ENCODE results near the gene SLC22A13. TPM values are rescaled to one million over a fixed set of nuclear protein-coding genes. Genes with fewer than 3 reads are reported as not detected.

Gene SLC22A13
- total RNA-seq, 2 donors from 2014 or later = 0.52 TPM; not detected in 1

- intact Hi-C loops (cut with DNase I) = no loop called here
- no peaks in the 10 kb centered on the region for H3K9me3 ChIP-seq
- no peaks in the 10 kb centered on the region for H3K27me3 ChIP-seq
- no peaks in the 10 kb centered on the region for H3K36me3 ChIP-seq (replicated peaks in 1 of 2; ENCODE audit: insufficient read depth in 1 of 2, low read depth in 2 of 2)
- no peak overlapping the region for H3K4me3 ChIP-seq
- no peaks in the 10 kb centered on the region for H3K4me1 ChIP-seq
- WGBS, 2 donors = 86% methylated on average over 5 of the region's 5 CpGs; no CpG with 5 or more reads in 1 of the 2 donors
- no peak overlapping the region for H3K27ac ChIP-seq
- ATAC-seq = no peak
- DNase-seq = no peak
- no peak for TF ChIP-seq CTCF (IDR thresholded peaks at IDR 0.05)
These were observed 41.3 kb downstream of the SLC22A13 start for GRCh38 chr3:38306941-38307340.

GRCh38 chr3:38307599-38307998, 42.0 kb downstream of the SLC22A13 start:
- WGBS, 2 donors = 85 to 86% methylated on average over 12 of the region's 12 CpGs

GRCh38 chr3:38308456-38308855, 42.8 kb downstream of the SLC22A13 start:
- no peaks in the 10 kb centered on the region for H3K4me1 ChIP-seq

More at GRCh38 chr3:38307599-38307998, 42.0 kb downstream of the SLC22A13 start:
- Histone ChIP-seq H3K9me3 (no peaks in the 10 kb centered on the region), H3K4me1 (no peaks in the 10 kb centered on the region), H3K36me3 (replicated peaks in 1 of 2; ENCODE audit: insufficient read depth in 1 of 2, low read depth in 2 of 2) (no peaks in the 10 kb centered on the region), H3K4me3 (no peak overlapping the region), H3K27me3 (no peaks in the 10 kb centered on the region), H3K27ac (no peak overlapping the region)
- intact Hi-C loops (cut with DNase I) = no loop called here
- ATAC-seq (no peak), DNase-seq (no peak)
- TF ChIP-seq POLR2A (IDR thresholded peaks at IDR 0.05) (no peak), CTCF (IDR thresholded peaks at IDR 0.05) (no peak)

GRCh38 chr3:38311476-38311875, 45.9 kb downstream of the SLC22A13 start:
- intact Hi-C loops (cut with DNase I) = no loop called here
- Histone ChIP-seq H3K36me3 (replicated peaks in 1 of 2; ENCODE audit: insufficient read depth in 1 of 2, low read depth in 2 of 2) (no peaks in the 10 kb centered on the region), H3K27me3 (no peaks in the 10 kb centered on the region), H3K9me3 (no peaks in the 10 kb centered on the region), H3K27ac (no peak overlapping the region), H3K4me3 (no peak overlapping the region), H3K4me1 (no peaks in the 10 kb centered on the region)
- TF ChIP-seq POLR2A (IDR thresholded peaks at IDR 0.05) (no peak), CTCF (IDR thresholded peaks at IDR 0.05) (no peak)
- WGBS, 2 donors = 79 to 83% methylated on average over 1 of the region's 1 CpG
- DNase-seq (no peak), ATAC-seq (no peak)

More at GRCh38 chr3:38308456-38308855, 42.8 kb downstream of the SLC22A13 start:
- no peaks in the 10 kb centered on the region for H3K9me3 ChIP-seq
- H3K27ac ChIP-seq = no peak overlapping the region
- intact Hi-C loops (cut with DNase I) = no loop called here
- no peaks in the 10 kb centered on the region for H3K36me3 ChIP-seq (replicated peaks in 1 of 2; ENCODE audit: insufficient read depth in 1 of 2, low read depth in 2 of 2)
- 76 to 92% methylated on average over 9 of the region's 9 CpGs for WGBS, 2 donors
- TF ChIP-seq CTCF (IDR thresholded peaks at IDR 0.05) = no peak
- TF ChIP-seq POLR2A (IDR thresholded peaks at IDR 0.05) = no peak
- no peak overlapping the region for H3K4me3 ChIP-seq
- H3K27me3 ChIP-seq = no peaks in the 10 kb centered on the region
- no peak for DNase-seq
- no peak for ATAC-seq

- TF ChIP-seq CTCF (IDR thresholded peaks at IDR 0.05) (no peak), POLR2A (IDR thresholded peaks at IDR 0.05) (no peak)
- H3K4me3 ChIP-seq = no peak overlapping the region
- H3K27me3 ChIP-seq = no peaks in the 10 kb centered on the region
- no peak for ATAC-seq
- H3K9me3 ChIP-seq = no peaks in the 10 kb centered on the region
- no peaks in the 10 kb centered on the region for H3K4me1 ChIP-seq
- 71 to 76% methylated on average over 2 of the region's 2 CpGs for WGBS, 2 donors
- intact Hi-C loops (cut with DNase I) = no loop called here
- no peak overlapping the region for H3K27ac ChIP-seq
- no peak for DNase-seq
- H3K36me3 ChIP-seq (replicated peaks in 1 of 2; ENCODE audit: insufficient read depth in 1 of 2, low read depth in 2 of 2) = no peaks in the 10 kb centered on the region
These were observed 46.3 kb downstream of the SLC22A13 start for GRCh38 chr3:38311941-38312340.

Data from body of pancreas (tissue), 4 donors.